HG02840 (cell line): Measurements from ENCODE around the gene VAX1.

Source experiments
- ATAC-seq: cut with Tn5 transposase; IDR thresholded peaks from one replicate; pipeline ENCODE4 v1.9.1; 2021; ENCODE audit warnings: mild to moderate bottlenecking, moderate library complexity, moderate number of reproducible peaks; ENCODE audit not compliant: unreplicated experiment, low FRiP score

VAX1 gene

GRCh38 chr10:117164592-117165537 lies 26.8 kb upstream of the VAX1 start:
- ATAC-seq = no peak

DNA sequence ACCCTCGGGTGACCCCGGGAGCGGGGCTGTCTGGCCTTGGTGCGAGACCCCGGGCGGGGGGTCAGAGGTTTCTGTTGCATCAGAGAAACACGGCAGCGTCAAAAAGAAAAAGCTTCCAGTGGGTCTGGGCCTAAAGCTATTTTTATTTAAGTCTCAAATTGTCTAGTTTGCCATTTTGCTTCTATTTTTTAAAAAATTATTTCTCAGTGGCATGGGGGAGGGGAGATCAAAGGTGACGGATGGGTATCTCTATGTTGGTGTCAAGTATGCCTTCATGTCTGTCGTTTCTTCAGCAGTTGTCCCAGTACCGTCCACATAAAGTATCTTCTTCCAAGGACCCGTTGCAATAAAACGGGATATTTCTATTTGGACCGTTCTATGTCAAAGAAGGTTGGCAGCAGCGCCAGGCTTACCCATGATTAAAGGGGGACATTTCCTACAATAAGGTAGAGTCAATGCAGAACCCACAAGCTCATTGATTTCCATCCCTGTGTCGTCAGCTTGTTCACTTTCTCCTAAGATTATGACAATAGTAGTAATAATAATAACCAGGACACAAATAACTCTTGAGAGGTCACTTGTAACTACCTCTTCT lies 26.0 kb upstream of the VAX1 start:
- ATAC-seq = no peak

- no peak for ATAC-seq
Observed at GRCh38 chr10:117163061-117163953, 25.2 kb upstream of the VAX1 start.

- ATAC-seq = no peak
Observed at GRCh38 chr10:117162093-117163060, 24.3 kb upstream of the VAX1 start.

GRCh38 chr10:117161386-117162033 lies 23.4 kb upstream of the VAX1 start:
- no peak for ATAC-seq

DNA sequence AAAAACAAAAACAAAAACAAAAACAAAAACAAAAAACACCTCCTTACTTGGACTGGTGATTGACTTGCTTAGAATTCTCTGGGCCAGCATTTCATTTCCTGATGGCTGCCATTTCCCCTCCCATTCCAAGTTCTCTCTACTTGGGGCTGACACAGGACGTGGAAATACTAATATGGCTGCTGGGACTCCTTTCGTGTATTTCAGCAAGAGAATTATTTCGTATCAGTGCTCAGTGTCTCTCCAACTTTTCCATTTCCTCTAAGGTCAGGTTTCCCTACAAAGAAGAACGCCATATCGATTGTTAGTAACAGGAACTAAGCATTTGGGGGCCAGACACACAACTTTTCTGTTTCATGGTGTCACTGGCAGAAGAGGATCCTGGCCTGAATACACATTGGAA lies 22.5 kb upstream of the VAX1 start:
- no peak for ATAC-seq

DNA sequence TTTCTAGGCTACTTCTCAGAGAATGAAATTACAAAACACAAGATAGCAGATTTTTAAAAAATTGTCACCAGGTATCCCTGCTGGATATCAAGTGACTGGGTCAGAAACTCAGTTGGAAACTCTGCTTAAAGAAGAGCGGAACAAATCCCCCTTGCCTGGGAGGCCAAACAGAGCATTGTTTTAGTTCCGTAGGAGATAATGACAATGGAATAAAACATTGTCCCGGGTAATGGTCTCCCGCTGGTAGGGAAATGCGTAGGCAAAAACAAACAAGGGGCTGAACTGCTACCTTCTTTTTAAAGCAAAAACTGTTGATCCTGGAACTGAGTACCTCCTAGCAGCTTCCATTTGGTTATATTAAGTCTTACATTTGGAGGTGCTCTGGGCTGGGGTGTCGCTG lies 21.3 kb upstream of the VAX1 start:
- no peak for ATAC-seq

DNA sequence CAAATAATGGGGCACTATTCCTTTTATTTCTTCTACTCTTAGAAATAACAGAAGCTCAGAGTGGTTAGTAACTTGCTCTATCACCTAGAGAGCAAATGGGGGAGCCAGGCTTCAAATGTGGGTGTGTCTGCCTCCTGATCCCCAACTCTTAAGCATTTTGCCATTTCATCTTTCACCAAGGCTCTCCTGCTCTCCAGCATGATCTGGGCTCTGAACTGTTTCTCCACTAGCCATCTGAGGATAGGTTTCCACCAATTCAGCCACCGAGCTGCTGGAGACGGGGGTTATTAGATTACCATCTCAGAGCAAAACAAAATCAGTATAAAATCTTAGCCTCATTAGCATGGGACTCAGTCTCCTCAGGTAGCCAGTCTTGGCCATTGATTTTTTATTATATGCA lies 20.2 kb upstream of the VAX1 start:
- no peak for ATAC-seq

GRCh38 chr10:117152668-117153067 lies 14.6 kb upstream of the VAX1 start:
- no peak for ATAC-seq

- ATAC-seq = no peak
Observed at GRCh38 chr10:117148284-117148683, 10.2 kb upstream of the VAX1 start.

GRCh38 chr10:117145019-117145418 lies 6.9 kb upstream of the VAX1 start:
- no peak for ATAC-seq

- no peak for ATAC-seq
Observed at GRCh38 chr10:117143103-117143823, 5.2 kb upstream of the VAX1 start.

- ATAC-seq = no peak
Observed at GRCh38 chr10:117140525-117140902, 2.4 kb upstream of the VAX1 start.

DNA sequence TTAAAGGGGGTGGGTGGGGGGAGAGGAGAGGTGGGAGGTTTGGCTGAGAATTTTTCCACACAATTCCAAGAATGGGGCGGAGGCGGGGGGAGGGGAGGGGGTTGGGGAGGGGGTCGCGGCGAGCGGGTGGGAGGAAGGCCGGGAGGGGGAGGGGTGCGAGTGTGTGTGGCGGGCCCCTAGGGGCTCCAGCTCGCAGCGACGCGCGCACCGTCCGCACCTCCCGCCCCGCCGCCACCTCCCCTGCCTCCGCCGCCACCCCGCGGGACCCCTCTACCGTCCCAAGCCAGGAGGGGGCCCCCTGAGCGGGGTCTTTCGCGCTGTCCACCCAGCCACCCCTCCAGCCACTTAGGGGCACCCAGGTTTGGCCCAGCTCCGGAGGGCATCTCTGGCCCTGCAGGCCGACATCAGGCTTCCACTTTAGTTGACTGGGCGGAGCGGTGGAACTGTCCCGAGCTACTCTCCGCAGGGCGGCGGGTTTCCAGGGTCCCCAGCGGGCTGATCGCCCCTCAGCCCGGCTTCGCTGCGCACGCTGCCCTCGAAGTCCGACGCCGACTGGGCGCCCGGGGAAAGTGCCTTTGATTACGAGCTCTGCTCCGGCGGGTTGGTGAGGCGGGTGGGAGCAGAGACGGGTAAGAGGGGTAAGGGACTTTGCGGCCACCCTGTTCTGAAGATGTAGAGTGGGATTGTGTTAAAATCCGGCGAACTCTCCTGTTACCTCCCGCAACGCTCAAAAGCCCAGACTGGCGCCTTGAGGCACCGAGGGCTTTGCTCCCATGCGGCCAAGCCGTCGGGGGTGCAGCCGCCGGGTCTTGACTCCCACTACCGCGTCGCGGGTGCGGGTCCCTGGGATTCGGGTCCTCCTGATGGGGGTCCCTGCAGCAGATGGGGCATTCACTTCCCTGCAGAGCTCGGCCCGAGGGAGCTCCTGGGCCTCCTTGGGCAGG lies 1.8 kb upstream of the VAX1 start:
- no peak for ATAC-seq

DNA sequence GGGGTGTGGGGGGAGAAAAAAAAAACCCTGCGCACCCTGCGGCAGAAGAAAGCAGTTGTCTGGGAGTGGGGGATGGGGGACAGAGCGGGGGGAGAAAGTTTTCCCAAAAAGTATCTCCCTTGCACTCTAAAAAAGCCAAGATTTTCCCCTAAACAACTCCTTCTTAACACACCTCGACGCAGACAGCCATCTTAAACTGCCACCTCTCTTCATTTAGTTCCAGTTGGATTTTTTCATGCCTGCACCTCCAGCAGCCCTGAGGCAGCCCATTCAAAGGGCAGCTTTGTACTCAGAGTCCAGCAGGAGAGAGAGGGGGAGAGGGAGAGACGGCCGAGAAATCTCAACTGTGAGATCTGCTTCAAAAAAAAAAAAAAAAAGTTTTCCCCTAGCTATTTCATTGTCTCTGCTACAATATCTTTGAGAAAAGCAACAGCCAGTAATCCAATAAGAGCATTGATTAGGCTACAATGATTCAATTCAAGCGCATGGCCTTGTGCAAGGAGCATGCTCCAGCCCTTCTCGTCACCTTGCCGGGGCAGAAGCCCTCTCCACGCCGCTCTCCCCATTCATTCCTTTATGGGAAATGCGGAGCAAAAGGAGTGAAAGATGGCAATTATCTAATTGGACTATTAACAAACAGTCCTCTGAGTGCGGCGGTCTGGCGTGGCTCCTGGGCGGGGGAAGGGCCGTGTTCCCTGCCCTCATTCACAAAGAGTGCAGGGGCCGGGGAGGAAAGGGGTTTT lies 939 bp upstream of the VAX1 start:
- ATAC-seq = no peak

DNA sequence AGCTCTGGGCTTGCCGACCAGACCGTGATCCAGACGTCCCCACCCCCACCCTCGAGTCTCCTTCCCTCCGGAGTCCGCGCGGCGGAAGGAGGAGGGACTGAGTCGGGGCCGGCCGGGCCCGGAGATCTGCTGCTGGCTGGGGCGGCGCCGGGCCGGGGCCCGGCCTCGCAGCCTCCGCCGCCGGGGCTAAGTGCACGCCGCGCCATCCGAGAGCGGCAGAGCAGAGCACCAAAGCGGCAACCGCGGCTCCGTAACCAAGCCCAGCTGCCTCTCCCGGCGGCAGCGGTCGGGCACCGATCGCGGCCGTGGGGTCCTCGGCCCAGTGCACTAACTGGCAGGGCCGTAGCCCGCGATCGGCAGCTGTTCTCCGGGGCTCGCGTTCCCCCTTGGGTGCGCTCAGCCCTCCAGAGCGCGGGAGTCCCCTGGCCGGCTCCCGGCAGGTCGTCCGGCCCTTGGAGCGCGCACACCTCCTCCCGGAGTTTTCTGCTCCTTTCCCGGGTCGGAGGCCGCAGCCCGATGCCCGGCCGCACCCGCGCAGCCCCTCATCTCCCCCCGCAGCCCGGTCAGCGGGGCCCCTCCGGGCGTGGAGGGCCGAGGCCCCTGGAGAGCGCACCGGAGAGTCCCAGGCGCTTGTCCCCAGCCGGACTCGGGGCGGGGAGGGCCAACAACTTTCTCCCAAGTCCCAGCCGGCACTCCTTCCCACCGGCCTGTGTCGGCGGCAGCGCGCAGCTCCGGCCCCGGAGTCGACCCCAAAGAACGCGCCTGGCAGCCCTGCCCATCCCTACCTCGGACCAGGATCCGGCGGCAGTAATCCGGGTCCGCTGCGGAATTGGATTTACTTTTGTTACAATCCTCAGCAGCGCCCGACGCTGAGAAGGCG lies 799 bp downstream of the VAX1 start:
- no peak for ATAC-seq
